GM12801 (cell line): Measurements from ENCODE around the gene NSUN2.

Source experiments
- TF ChIP-seq, protein P1 (sequence below): IDR thresholded peaks from one replicate; pipeline ENCODE4 v1.5.1; 2011; ENCODE audit warnings: control low read depth; ENCODE audit not compliant: insufficient read length; ENCODE audit errors: extremely low read depth

Gene NSUN2

DNA sequence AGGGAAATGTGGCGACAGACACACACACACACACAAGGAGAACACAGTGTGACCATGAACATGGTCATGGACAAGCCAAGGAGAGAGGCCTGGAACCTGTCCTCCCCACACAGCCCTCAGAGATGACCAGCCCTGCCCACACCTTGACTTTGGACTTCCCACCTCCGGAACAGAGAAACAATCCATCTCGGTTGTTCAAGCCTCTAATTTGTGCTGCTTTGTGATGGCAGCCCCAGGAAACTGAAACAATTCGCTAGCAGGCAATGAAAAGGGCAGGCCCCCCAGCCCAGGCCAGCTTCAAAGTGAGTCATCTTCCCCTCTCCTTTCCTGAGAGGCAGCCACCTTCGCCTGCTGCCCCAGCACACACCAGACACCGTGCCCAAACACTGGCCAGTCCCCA lies 47.7 kb downstream of the NSUN2 start:
- TF ChIP-seq, protein P1, sequence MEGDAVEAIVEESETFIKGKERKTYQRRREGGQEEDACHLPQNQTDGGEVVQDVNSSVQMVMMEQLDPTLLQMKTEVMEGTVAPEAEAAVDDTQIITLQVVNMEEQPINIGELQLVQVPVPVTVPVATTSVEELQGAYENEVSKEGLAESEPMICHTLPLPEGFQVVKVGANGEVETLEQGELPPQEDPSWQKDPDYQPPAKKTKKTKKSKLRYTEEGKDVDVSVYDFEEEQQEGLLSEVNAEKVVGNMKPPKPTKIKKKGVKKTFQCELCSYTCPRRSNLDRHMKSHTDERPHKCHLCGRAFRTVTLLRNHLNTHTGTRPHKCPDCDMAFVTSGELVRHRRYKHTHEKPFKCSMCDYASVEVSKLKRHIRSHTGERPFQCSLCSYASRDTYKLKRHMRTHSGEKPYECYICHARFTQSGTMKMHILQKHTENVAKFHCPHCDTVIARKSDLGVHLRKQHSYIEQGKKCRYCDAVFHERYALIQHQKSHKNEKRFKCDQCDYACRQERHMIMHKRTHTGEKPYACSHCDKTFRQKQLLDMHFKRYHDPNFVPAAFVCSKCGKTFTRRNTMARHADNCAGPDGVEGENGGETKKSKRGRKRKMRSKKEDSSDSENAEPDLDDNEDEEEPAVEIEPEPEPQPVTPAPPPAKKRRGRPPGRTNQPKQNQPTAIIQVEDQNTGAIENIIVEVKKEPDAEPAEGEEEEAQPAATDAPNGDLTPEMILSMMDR, result no peak

DNA sequence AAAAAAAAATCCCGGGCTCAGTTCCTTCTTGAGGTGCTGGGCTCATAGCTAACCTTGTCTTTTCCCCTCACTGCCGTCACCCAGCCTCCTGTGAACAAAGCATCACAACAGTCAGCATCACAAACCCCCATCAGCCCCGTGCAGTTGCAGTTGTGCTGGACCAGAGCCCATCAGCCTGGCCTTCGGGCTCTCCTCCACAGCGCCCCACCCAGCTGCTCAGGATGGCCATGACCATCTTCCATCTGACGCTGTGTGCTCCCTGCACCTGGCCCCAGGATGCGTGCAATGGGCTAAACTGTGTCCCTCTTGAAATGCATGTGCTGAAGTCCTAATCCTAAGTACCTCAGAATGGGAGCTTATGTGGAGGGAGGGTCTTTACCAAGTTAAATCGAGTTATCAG lies 48.1 kb downstream of the NSUN2 start:
- TF ChIP-seq, protein P1, result no peak

DNA sequence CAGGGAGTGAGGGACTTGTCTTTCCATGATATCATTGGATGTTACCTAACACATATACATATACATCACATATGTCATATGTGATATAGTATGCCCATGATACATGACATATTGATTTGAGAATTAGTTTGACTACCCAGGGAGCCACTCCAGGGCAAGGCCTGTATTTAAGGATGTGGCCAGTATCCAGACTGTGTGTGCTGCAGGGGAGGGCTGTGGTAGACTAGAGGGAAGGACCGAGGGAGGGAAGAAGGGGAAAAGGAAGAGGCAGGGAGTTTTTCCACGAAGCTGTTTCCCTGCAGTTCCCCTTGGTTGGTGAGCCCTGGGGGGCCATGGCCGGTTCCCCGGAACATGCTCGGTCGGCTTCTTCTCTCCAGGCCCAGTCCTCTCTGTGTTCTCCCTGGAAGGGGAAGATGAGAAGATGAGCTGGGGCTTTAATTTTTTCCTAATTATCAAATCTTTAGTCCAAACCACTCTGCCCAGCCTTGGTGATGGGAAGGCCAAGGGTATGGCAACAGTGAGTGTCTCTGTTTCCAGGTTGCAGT lies 48.7 kb downstream of the NSUN2 start:
- TF ChIP-seq, protein P1, result no peak

DNA sequence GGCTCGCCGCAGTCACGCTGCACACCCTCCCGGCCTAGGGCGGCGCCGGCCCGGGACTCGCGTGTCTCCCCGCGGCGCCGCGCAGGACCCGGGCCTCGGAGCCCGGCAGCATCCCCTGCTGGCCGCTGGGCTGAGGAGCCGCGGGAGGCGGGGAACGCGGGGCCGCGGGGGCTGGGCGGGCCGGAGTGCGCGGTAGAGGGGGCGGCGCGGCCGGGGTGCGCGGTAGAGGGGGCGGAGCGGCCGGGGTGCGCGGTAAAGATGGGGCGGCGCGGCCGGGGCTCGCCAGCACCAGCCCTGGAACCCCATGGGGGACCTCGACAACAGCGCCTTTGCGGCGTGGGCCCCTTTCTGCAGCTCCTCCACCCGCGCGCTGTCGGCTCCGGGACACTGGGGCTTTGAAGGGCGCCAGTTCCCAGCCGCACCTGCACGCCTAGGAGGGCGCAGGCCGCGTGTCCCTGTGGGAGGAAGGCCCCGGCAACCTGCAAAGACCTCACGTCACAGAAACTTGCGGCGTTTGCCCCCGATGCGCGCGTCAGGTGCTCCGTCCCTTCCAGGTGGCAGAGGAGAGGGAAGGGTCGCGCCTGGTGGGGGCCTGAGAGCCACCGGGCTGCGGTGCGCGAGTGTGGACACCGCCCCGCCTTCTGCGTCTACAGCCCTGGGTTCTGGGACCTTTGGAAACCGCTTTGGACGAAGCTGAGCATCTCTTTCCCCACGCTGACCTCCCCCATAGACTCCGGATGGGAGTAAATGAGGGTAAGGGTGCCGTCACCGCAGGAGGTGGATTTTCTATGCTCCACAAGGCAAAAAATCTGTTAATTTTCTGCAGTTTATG lies 49.6 kb downstream of the NSUN2 start:
- TF ChIP-seq, protein P1, result no peak

DNA sequence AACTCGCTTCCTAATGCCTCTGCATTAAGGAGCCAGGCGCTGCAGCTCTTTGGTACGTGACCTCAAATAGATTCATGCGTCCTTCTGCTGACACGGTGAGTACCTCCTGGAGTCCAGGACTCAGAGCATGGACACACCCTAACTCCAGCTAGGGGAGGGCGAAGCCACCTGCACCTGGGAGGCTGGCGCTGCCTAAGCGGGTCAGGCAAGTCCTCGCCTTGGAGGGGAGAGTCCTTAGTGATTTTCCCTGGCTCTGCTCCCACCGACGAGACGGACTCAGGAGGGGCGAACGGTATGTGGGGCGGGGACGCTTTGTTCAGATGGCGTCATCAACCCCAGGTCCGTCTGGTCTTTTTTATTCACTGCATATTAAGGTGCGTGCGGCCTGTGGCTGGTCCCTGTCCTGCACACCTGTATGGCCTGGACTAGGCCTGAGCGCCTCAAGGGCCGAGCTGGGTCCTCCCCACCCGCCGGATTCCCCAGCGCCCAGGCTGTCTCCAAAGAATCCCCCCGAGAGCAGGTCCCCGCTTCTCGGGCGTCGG lies 50.3 kb downstream of the NSUN2 start:
- TF ChIP-seq, protein P1, result no peak

DNA sequence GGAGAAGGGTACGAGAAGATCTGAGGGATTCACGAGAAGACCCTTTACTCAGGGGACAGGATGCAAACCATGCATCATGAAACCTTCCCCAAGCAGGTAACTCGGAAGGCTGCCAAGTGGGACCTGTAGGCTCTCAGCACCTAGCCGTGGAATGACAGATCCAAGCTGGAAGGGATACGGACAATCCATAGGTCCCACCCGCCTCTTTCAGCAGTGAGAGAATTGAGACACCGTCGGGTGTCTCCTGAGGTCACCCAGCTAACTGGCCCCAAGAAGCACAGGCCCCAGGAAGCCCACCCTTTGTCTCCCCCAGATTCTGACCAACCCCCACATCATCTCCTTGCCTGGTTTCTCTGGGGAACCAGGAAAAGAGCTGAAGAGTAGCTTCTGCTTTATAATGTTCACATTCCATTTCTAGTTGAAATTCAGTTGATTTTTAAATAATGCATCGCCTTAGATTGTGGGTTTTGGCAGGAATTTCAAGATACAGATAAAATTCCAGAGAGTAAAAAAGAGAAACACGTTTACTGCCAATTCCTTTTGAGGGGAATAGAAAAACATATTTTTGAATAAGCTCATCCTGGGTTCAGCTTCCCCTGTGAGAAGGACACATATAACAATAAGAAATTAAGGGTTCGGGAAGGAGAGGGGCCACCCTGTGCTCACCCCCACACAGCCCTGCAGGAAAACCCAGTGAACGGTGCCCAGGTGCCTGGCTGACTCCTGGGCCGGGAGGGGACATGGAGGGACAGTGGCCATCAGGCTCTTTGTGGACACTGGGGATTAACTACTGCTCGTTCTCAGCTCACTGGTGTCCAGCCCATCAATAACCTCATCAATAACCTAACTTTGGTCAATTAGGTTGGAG lies 51.1 kb downstream of the NSUN2 start:
- TF ChIP-seq, protein P1, result no peak

DNA sequence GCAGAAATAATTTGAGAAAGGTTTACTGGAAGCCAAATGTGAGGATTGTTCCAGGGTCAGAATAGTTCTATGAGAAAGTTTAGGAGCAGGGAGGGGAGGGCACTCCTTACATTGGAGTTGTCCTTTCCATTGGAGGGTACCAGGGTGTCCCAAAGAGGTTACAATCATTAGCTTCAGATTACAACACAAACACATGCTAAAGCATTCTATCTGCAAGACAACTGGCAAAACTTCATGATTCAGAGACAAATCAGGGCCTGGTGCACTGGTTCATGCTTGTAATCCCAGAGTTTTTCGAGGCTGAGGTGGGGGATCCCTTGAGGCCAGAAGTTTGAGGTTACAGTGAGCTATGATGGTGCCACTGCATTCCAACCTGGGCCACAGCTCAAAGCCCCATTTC lies 51.8 kb downstream of the NSUN2 start:
- TF ChIP-seq, protein P1, result no peak
